NOMO-1 treated with DMSO at 0.1 percent for 48 hours (cell line): ENCODE data around the gene CNTNAP1.

Experiments used
- DNase-seq: peaks from one replicate; lab custom pipeline; 2025; ENCODE audit not compliant: unreplicated experiment; lab: John Stamatoyannopoulos, UW

The CNTNAP1 gene

GRCh38 chr17:42684929-42685556 lies 2.7 kb downstream of the CNTNAP1 start:
- no peak for DNase-seq

DNA sequence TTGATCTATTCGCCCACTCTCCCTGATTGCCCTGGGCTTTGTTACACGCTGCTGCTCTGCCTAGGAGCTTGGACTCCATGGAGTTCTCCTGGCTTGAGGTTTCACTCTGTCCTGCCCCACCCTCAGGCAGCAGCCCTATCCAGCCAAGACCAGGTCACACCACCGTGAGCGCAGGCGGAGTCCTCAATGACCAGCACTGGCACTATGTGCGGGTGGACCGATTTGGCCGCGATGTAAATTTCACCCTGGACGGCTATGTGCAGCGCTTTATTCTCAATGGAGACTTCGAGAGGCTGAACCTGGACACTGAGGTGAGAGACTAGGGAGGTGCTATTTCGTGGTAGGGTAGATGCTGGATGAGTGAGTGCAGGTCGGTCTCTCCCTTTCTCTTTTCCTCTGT lies 3.5 kb downstream of the CNTNAP1 start:
- no peak for DNase-seq

GRCh38 chr17:42686520-42687128 lies 4.3 kb downstream of the CNTNAP1 start:
- no peak for DNase-seq

DNA sequence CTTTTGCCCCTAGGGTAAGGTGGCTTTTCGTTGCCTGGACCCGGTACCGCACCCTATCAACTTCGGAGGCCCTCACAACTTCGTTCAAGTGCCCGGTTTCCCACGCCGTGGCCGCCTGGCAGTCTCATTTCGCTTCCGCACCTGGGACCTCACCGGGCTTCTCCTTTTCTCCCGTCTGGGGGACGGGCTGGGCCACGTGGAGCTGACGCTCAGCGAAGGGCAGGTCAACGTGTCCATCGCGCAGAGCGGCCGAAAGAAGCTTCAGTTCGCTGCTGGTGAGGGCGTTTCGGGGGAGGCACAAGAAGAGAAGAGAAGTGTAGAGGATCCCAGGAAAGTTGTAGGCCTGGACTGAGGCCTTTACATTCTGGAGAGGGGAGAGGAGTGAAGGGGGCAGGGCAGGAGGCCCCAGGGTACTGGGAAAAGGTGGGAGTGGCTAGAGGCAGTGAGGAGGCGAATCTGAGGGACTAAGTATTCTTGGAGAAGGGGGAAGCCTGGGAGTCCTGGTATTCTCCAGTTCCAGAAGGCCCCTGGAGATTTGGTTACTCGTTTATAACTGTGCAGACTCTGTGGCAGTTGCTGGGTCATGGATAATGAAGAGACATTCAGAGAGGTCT lies 5.5 kb downstream of the CNTNAP1 start:
- DNase-seq, result no peak

GRCh38 chr17:42690596-42690995 lies 8.3 kb downstream of the CNTNAP1 start:
- DNase-seq, result no peak

DNA sequence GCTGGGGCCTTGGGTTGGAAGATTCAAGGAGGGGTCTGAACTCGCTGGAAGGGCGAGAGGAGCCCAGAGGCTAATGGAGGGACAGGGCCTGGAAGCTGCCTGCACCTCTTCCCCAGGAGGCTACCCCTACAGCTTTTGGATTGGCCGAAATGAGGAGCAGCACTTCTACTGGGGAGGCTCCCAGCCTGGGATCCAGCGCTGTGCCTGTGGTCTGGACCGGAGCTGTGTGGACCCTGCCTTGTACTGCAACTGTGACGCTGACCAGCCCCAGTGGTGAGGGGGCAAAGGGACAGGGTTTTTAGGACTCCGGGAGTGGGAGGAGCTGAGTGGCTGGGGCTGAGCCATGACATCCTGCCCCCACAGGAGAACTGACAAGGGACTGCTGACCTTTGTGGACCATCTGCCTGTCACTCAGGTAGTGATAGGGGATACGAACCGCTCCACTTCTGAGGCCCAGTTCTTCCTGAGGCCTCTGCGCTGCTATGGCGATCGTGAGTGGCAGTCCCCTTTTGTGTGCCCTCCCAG lies 8.8 kb downstream of the CNTNAP1 start:
- DNase-seq, result no peak

DNA sequence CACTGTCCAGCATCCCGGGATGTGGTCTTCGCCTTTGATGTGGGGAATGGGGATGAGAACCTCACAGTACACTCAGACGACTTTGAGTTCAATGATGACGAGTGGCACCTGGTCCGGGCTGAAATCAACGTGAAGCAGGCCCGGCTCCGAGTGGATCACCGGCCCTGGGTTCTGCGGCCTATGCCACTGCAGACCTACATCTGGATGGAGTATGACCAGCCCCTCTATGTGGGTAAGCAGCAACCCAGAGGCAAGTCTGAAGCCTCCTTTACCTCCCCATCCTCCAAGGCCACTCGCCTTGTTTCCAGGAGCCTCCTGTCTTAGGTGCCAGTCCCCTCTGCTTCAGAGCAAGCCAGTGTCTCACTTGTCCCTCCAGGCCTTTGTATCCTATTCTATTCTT lies 10.2 kb downstream of the CNTNAP1 start:
- DNase-seq, result no peak

DNA sequence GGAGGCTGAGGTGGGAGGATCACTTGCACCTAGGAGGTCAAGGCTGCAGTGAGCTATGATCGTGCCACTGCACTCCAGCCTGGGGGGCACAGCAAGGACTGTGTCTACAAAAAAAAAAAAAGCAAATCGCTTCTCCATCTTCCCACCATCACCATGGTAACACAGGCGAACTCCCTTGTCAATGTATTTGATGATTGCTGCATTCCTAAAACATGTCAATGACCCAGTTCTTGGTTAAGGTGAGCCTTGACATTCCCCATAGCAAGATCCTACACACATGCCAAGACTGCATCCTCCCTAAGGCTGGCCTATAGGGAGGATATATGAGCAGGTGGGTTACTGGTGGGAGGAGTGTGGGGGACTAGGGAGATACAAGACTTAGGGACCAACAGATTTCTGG lies 12.2 kb downstream of the CNTNAP1 start:
- DNase-seq, result no peak

GRCh38 chr17:42695500-42695899 lies 13.2 kb downstream of the CNTNAP1 start:
- no peak for DNase-seq

DNA sequence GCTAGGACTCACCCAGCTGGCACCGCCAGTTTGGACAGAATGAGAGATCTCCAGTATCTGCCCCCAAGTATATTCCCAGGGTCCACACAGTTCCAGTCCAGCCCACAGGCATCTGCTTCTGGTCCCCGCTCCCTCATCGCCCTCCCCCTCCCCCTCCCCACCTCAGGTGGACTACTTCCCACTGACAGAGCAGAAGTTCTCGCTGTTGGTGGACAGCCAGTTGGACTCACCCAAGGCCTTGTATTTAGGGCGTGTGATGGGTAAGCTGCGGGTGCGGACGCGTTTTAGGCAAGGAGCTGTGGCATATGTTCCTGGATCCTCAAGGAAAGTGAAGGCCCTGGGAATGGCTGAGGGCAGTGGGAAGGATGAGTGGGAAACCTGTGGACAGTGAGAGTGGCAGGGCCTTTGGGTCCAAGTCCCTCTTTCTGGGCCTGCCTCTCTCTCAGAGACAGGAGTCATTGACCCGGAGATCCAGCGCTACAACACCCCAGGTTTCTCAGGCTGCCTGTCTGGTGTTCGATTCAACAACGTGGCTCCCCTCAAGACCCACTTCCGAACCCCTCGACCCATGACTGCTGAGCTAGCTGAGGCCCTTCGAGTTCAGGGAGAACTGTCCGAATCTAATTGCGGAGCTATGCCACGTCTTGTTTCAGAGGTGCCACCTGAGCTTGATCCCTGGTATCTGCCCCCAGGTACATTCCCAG lies 14.9 kb downstream of the CNTNAP1 start:
- no peak for DNase-seq

DNA sequence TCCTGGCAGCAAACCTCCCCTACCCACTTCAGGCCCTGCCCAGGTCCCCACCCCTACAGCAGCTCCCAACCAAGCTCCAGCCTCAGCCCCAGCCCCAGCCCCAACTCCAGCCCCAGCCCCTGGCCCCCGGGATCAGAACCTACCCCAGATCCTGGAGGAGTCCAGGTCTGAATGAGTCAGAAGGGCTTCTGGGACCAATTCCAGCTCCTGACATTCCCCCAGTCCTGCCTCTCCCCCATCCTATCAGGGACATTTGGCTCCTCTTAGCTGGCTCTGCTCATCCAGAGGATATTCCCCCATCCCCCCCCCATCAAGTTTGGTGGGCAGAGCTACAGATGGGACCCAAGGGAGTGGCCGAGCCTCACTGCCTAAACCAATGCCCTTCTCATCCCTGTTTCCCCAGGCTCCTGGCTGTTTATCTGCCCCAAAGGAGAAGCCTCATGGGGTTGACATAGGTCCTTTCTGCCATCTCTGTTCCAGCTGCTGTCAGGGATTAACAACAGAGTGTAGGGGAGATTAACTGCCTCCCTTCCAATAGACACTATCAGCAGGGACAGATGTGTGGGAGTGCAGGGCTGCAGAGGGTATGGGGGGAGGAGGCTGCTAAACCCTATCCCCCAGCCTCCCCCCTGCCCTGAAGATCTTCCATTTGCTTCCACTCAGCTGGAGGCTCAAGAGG lies 16.5 kb downstream of the CNTNAP1 start:
- DNase-seq, result no peak

DNA sequence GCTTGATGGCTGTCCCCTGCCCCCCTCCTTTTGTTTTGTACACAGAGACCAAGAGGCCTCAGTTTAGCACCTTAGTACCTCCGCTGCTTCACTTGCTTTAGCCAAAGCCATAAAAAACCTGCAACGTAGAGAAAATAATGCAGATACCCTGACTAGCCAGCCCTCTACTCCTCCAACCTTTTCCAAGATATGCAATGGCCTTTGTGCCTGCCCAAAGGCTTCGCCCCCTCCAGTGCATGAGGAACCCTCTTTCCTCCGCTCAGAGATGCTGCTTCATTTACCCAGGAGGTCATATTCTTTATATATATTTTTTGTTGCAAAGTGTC lies 17.0 kb downstream of the CNTNAP1 start:
- no peak for DNase-seq

DNA sequence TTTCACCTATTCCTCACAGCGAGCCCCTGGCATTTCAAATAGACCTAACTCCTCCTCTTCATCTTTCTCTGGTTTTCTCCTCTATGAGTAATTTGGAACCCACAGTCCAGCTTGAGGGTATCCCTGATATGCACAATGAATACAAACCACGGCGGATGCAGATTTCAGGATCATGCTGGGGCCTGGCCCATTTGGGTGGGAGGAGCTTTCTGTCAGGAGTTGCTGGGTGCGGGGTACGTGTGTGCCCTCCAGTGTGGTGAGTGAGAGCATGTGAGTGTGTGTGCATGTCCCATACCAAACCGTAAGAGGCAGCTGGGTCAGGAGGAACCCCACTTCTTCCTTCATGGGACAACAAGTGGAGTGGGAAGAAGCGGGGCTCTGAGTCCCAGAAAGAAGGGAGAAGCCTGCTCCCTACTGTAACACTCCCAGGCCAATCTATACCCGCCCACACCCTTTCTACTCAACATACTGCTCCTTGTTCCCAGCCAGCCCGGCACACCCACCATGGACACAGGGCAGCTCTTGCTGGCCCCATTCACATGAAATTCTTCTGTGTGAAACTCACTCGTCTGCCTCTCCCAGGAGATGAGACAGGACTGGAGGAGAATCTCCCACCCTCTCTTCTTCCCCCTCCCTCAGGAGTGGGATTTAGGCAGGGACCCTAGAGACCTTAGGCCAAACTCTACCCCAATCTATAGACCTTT lies 18.4 kb downstream of the CNTNAP1 start:
- no peak for DNase-seq

DNA sequence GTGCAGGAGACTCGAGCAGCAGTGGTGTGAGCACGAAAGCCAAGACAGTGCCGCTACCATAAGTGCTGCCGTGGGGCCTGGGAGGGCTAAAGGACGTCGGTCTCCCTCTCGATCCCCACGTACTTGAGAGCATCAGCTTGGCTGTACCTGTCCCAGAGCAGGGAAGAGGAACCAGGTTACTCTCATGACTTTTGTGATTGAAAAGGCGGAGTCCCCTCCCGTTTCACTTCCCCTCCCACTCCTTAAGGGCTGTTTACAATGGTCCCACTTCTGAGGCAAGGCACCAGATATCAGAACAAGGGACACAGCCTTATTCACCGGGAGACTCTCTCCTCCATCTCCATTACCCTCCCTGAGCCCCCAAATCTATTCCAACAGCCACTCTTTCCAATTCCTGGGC lies 20.1 kb downstream of the CNTNAP1 start:
- no peak for DNase-seq

GRCh38 chr17:42704490-42704836 lies 22.1 kb downstream of the CNTNAP1 start:
- no peak for DNase-seq

DNA sequence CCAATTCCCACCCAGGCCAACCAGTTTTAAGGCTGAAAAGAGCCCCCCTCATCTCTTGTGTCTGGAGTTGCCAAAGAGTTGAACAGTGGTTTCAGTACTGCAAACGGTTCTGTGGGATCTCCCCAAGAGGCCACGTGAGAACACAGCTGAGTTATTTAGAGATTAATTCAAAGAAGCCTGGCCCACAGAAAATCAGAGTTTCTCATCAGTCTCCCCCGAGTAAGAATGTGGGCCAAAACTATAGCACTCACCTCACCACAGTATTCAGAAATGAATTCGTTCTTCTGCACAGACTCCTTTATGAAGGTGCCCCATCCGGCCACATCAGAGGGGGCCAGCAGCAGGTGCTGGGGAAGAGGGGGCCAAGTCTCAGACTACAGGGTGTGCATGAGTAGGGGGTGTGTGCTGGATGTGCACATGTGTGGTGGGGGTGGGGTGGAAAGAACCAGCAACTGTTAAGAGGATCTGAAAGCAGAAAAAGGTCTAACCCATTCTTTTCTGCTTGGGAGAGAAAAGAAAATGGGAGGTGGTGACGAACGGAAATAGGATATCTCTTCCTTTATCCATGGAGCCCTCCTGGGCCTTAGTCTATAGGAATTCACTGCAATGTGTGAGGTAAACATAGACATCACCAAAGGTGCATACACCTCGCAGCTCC lies 22.6 kb downstream of the CNTNAP1 start:
- DNase-seq, result no peak

DNA sequence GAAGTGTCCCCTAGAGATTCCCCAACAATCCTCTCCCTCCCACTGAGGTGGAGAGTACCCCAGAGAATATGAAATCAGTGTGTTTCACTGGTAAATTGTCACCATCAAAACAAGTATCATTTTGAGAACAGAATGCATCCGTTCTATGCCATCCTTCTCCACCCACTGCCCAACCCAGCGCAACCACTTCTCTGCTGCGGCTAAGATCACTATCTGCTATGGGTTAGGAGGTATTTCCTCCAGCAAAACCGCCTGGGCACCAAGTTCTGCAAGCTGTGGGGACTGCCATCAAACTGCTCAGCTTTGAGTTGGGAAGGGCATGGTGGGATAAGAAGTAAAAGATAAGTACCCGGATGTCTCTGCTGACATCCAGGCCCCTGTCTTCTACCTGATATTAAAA lies 24.4 kb downstream of the CNTNAP1 start:
- DNase-seq, result no peak

DNA sequence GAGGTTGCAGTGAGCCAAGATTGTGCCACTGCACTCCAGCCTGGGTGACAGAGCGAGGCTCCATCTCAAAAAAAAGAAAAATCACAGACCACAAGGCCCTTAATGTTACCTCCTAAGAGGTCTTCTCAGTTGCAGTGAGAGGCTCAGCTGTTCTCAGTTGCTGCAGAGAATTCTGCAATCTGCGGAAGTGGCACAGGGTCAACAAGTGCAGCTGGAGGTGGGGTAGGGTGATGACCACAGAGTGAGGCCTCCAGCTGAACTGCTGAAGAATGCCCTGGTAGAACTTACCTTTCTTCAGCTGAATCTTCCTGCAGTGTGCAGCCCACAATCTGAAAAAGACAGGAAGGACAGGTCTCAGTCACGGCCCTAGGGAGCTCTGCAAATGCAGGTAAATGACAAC lies 26.3 kb downstream of the CNTNAP1 start:
- DNase-seq, result no peak

GRCh38 chr17:42709561-42709960 lies 27.2 kb downstream of the CNTNAP1 start:
- no peak for DNase-seq

DNA sequence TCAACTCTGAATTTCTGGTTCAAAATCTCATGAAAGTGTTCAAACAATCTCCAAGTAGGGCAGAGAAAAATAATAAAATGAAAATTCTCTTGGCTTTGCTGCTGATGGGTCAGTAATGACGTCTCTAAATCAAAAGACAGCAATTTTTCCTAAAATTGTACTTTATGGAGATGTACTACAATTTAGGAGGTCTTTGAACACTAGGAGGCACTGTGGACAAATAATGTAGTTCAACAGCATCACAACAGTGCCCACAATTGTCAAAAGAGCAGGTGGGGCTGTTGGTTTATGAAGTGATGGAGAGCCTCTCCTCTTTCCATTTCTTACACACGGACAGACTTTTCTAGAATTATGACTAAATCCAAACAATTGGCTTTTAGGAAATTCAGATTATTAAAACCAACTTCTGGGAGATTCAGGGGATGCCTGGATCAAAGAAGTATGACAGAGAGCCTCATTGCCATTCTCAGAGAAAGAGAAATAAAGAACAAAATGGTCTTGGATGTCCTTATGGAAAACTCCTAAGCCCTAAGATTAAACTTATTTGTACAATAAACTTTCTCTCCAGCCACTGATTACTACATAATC lies 38.8 kb downstream of the CNTNAP1 start:
- peak; percentile 56 for DNase-seq
